Measurements from ENCODE around the gene ZBTB38. TPM values are rescaled to one million over a fixed set of nuclear protein-coding genes. Genes with fewer than 3 reads are reported as not detected.

ZBTB38 gene
- total RNA-seq, 4 donors from 2014 or later = 160 to 415 (median 232) TPM

DNA sequence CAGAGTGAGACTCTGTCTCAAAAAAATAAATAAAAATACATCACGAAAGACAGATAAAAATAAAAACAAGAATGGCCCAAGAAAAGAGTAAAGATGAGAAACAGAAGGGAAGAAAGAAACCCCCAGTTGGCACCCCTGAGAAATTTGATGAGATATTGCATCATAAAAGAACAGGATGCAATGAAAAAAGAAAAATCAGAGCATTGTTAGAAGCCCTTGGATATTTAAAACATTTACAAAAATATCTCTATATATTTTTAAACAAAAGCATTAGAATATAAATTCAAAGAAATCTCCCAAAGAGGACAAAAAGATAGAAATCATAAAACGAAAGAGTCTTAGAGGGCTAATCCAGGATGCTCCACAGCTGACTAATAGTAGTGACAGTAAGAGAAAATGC lies 18.6 kb upstream of the ZBTB38 start:
- Histone ChIP-seq H3K9me3 (no peaks in the 10 kb centered on the region), H3K36me3 (no peaks in the 10 kb centered on the region), H3K4me1 (no peaks in the 10 kb centered on the region), H3K4me3 (no peak overlapping the region), H3K27me3 (no peaks in the 10 kb centered on the region), H3K27ac (no peak overlapping the region)
- no peak for DNase-seq
- no peak for TF ChIP-seq POLR2A (IDR thresholded peaks at IDR 0.05)
- TF ChIP-seq, protein P1, sequence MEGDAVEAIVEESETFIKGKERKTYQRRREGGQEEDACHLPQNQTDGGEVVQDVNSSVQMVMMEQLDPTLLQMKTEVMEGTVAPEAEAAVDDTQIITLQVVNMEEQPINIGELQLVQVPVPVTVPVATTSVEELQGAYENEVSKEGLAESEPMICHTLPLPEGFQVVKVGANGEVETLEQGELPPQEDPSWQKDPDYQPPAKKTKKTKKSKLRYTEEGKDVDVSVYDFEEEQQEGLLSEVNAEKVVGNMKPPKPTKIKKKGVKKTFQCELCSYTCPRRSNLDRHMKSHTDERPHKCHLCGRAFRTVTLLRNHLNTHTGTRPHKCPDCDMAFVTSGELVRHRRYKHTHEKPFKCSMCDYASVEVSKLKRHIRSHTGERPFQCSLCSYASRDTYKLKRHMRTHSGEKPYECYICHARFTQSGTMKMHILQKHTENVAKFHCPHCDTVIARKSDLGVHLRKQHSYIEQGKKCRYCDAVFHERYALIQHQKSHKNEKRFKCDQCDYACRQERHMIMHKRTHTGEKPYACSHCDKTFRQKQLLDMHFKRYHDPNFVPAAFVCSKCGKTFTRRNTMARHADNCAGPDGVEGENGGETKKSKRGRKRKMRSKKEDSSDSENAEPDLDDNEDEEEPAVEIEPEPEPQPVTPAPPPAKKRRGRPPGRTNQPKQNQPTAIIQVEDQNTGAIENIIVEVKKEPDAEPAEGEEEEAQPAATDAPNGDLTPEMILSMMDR (IDR thresholded peaks at IDR 0.05 in 4 of 5, conservative IDR thresholded peaks at IDR 0.05 in 1 of 5) = no peak
- intact Hi-C loops (cut with DNase I; ENCODE audit: low total_unique reads) (no loop called here), in situ Hi-C loops (cut with MboI; ENCODE audit: low sequenced_read_pairs in 4 of 4) (loop anchor here in 3 of 4 donors (10.0 to 25.0 kb wide), 3 partner anchors 105 to 388 kb away; partner anchors contain the start of gene RNF7 (in 1 of the 3))
- ATAC-seq = no peak

DNA sequence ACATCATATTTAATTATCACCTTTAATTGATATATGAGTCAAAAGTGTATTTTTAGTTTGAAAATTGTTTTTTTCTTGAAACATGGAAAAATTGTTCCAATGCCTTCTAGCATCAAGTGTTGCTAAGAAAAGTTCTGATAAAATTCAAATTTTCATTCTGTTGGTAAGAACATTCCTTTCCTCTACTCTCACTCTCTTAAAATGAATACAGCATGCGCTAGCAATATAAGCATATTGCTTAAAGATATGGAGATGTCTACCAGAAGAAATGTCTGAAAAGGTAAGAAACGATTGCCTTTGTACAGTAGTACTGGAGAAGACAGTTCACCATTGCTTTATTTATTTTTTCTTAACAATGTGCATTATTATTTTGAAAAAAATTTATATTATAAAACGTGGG lies 17.6 kb upstream of the ZBTB38 start:
- DNase-seq (no peak), ATAC-seq (no peak)
- H3K4me3 ChIP-seq = no peak overlapping the region
- no peaks in the 10 kb centered on the region for H3K36me3 ChIP-seq
- H3K27ac ChIP-seq = no peak overlapping the region
- no peaks in the 10 kb centered on the region for H3K9me3 ChIP-seq
- no peaks in the 10 kb centered on the region for H3K27me3 ChIP-seq
- no peak for TF ChIP-seq POLR2A (IDR thresholded peaks at IDR 0.05)
- TF ChIP-seq, protein P1 (IDR thresholded peaks at IDR 0.05 in 4 of 5, conservative IDR thresholded peaks at IDR 0.05 in 1 of 5) = no peak
- no peaks in the 10 kb centered on the region for H3K4me1 ChIP-seq
- intact Hi-C loops (cut with DNase I; ENCODE audit: low total_unique reads) = no loop called here
- in situ Hi-C loops (cut with MboI; ENCODE audit: low sequenced_read_pairs in 4 of 4) = loop anchor here in 3 of 4 donors (10.0 to 25.0 kb wide), 3 partner anchors 104 to 387 kb away; partner anchors contain the start of gene RNF7 (in 1 of the 3)

DNA sequence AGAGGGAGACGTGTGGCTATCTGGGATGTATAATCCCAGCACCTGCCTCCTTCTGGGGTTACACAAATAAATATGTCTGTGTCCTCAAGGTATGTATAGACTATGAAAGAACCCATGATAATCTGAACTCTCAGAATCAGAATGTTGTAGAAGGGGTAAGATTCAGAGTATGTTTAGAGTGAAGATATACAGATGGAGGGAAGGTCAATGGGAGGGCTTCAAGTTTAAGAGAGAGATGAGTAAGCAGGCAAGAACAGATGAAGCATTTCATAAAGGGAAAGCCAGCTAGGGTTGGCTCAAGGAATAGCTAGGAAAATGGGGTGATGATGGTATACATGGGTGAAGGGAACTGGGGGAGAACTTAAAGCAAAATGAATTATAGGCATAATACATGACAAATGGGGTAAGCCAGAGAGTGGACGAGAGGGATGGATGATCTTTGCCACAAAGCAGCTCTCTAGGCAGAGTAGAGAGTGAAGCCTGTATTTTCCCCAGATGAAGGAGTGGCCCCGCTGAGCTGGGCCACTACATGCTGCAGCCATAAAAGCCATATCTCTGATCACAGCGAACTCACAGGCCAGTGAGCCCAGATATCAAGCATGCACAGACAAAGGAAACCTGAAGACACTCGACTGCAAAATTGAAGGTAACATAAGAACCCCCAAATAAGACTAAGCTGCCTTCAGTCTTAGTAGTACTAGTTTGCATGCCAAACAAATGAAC lies 15.9 kb upstream of the ZBTB38 start:
- Histone ChIP-seq H3K36me3 (no peaks in the 10 kb centered on the region), H3K4me1 (no peaks in the 10 kb centered on the region), H3K9me3 (no peaks in the 10 kb centered on the region), H3K27me3 (no peaks in the 10 kb centered on the region), H3K4me3 (no peak overlapping the region), H3K27ac (no peak overlapping the region)
- TF ChIP-seq, protein P1 (IDR thresholded peaks at IDR 0.05 in 4 of 5, conservative IDR thresholded peaks at IDR 0.05 in 1 of 5) = no peak
- TF ChIP-seq POLR2A (IDR thresholded peaks at IDR 0.05) = no peak
- in situ Hi-C loops (cut with MboI; ENCODE audit: low sequenced_read_pairs in 4 of 4) = loop anchor here in 3 of 4 donors (10.0 to 25.0 kb wide), 3 partner anchors 102 to 385 kb away; partner anchors contain the start of gene RNF7 (in 1 of the 3)
- DNase-seq = no peak
- intact Hi-C loops (cut with DNase I; ENCODE audit: low total_unique reads) = no loop called here
- ATAC-seq = no peak

DNA sequence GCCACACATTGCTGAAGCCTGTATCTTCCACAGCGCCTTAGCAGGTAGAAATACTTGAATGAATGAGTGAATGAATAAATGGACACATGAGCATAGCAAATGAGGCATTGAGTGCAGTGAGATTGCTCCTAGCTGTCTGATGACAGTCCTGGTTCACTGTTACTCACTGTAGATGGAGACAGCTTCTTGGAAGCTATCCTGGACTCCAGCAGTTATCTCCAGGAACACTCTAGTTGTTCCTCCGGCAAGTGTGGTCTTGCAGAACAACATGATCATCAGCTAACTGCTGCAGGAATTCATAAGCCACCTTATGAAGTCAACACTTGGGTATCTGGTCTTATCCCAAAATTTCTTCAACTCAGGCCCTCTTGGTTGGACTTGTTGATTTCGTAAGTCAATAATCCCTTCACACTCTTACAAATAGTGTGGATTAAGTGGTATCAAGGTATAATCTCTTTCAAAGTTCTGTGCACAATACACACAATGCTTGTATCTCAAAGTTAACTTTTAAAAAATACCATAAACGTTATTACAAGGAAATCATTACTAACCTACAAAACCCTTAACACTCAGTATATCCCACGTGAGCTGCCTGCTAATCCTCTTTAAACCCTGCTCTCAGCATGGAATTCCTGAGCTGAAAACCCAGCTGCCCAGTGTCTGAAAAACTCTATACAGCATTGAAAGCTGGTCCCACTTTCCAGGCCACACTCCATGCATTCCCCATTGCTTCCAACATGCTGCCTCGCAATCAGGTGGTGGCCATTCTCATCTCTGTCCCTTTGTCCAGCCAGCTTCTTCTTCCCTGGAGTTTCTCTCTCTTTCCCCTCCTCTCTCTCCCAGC lies 14.4 kb upstream of the ZBTB38 start:
- in situ Hi-C loops (cut with MboI; ENCODE audit: low sequenced_read_pairs in 4 of 4) = loop anchor here in 3 of 4 donors (10.0 to 25.0 kb wide), 3 partner anchors 101 to 383 kb away; partner anchors contain the start of gene RNF7 (in 1 of the 3)
- Histone ChIP-seq H3K4me3 (no peak overlapping the region), H3K4me1 (no peaks in the 10 kb centered on the region), H3K27ac (no peak overlapping the region), H3K36me3 (no peaks in the 10 kb centered on the region), H3K27me3 (no peaks in the 10 kb centered on the region), H3K9me3 (no peaks in the 10 kb centered on the region)
- intact Hi-C loops (cut with DNase I; ENCODE audit: low total_unique reads) = no loop called here
- ATAC-seq (no peak), DNase-seq (no peak)
- TF ChIP-seq POLR2A (IDR thresholded peaks at IDR 0.05) = no peak
- TF ChIP-seq, protein P1 (IDR thresholded peaks at IDR 0.05 in 4 of 5, conservative IDR thresholded peaks at IDR 0.05 in 1 of 5) = no peak
